HG02678 (cell line): ENCODE data around the gene IGFALS.

ENCODE experiments used
- ATAC-seq: cut with Tn5 transposase; IDR thresholded peaks from one replicate; pipeline ENCODE4 v1.9.1; 2021; ENCODE audit warnings: mild to moderate bottlenecking, moderate library complexity; ENCODE audit not compliant: unreplicated experiment

IGFALS gene

DNA sequence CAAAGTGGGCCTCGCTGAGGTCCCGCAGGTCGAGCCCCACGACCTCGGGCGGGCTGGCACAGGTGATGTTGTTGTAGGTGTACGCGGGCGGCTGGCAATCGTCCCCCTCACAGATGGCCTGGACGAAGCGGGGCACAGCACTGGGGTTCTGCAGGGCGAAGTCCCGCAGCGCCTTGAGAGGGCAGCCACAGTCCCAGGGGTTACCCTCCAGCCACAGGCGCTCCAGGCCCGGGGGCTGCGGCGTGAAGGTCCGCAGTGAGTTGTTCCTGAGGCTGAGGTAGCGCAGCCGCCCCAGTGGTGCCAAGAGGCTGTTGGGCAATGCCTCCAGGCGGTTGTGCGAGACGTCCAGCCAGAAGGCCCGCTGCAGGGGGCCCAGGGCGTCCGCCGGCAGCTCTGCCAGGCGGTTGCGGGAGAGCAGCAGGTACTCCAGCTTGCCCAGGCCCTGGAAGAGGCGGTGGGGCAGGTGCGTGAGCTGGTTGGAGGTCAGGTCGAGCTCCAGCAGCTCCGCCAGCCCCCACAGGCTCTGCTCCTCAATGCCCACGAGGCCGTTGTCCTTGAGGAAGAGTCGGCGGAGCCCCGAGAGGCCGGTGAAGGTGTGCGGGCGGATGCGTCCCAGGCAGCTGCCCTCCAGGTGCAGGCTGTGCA is 2.8 kb downstream of the IGFALS start:
- ATAC-seq = no peak

DNA sequence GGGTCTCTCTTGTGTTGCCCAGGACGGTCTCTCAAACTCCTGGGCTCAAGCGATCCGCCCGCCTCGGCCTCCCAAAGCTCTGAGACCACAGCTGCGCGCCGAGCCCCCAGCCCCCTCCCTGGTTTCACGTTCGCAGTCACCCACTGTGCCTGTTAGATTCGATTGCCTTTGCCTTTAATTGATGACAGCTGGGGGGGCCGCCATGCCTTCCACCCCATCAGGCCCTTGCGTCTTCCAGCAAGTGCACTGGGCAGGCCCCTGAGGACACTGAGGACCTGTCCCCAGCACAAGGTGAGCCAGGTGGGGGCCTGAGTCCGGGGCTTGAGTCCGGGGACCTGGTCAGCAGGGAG is 3.3 kb downstream of the IGFALS start:
- ATAC-seq = no peak

DNA sequence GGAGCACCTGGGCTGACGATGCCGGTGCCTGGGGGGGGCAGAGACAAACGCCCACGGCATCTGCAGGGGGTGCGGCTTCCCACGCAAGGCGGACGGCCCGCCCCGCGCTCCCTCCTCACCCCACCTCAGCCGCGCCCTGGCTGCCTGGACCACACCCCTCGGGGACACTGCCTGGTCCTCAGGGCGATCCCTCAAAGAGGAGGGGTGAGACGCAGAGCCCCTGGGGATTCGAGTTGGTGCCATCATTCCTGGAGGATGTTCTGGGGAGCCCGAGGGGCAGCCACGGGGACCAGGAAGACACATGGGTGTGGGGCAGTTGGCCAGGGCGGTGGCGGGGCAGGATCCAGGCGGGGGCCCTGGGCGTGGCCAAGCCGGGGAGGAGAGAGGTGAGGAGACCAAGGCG is 3.9 kb downstream of the IGFALS start:
- ATAC-seq = no peak

DNA sequence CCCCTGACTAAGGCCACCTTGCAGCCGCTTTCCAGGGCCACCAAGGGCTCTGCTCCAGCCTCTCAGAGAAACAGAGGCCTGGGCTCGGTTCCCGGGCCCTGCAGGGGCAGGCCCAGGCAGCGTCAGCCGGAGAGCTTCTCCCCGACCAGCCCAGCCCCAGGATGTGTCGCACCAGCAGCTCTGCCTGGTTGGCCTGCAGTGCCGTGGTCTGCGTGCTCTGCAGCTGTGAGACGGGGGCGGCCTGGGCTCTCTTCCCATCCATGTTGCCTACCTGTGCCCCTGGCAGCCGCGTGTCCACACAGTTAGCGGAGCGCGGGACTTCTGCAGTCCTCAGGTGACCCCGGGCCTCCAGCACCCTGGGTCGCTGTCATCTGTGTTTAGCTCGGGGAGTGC is 4.8 kb downstream of the IGFALS start:
- no peak for ATAC-seq

DNA sequence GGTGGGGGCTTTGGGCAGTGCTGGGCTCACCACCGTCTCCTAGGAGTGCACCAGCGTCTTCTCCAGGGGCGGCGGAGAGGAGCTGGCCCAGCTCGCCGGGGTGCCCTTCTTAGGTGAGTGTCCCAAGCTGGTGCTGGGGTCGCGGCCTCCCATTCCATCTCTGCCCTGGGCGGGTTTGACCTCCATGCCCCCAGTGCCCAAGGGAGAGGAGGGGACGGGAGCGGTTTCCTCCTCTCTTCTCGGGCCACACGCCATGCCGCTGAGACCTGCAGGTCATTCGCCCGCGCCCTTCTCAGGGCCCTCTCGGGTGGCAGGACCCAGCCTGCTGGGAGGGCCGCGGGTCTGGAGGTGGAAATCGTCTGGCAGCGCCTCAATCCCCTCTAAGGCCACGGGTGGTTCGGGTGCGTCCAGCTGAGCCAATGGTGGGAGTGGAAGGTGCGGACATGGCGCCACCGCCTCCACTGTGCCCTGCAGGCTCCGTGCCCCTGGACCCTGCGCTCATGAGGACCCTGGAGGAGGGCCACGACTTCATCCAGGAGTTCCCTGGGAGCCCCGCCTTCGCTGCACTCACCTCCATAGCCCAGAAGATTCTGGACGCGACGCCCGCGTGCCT is 5.3 kb downstream of the IGFALS start:
- no peak for ATAC-seq

DNA sequence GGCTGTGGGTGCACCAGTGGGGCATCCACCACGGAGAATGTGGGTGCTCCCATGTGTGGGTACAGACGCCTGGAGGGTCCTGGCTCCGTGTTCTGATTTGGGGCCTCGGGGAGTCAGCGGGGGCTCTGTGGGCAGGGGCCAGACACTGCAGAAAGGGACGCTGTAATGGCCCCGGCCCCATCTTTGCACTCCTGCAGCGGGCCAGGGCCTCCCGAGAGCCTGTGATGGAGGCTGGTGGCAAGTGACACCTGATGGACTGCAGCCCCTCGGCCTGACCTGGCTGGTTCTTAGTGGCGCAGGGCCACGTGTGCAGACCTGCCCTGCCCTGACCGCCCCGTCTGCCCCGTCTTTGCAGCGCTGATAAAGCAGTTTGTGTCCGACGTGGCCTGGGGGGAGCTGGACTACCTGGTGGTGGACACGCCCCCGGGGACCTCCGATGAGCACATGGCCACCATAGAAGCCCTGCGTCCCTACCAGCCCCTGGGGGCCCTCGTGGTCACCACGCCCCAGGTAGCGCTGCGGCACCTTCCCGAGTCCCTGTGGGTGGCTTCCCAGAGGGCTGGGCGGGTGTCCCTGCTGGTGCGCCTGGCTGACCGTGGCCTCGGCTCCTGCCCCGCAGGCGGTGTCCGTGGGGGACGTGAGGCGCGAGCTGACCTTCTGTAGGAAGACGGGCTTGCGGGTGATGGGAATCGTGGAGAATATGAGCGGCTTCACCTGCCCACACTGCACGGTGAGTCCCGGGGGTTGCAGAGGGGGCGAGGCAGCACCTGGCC is 6.0 kb downstream of the IGFALS start:
- no peak for ATAC-seq

DNA sequence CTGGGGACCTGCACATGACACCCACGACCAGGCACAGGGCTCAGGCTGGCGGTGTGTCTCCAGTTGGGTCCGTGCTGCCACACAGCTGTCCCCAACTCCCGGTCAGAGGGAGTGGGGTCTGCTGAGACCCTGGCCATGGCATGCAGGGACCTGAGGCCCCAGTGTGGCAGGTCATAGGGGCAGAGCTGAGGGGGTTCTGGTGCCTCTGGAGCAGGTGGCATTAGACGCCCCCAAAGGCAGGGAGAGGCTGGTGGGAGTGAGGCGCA is 6.5 kb downstream of the IGFALS start:
- no peak for ATAC-seq

DNA sequence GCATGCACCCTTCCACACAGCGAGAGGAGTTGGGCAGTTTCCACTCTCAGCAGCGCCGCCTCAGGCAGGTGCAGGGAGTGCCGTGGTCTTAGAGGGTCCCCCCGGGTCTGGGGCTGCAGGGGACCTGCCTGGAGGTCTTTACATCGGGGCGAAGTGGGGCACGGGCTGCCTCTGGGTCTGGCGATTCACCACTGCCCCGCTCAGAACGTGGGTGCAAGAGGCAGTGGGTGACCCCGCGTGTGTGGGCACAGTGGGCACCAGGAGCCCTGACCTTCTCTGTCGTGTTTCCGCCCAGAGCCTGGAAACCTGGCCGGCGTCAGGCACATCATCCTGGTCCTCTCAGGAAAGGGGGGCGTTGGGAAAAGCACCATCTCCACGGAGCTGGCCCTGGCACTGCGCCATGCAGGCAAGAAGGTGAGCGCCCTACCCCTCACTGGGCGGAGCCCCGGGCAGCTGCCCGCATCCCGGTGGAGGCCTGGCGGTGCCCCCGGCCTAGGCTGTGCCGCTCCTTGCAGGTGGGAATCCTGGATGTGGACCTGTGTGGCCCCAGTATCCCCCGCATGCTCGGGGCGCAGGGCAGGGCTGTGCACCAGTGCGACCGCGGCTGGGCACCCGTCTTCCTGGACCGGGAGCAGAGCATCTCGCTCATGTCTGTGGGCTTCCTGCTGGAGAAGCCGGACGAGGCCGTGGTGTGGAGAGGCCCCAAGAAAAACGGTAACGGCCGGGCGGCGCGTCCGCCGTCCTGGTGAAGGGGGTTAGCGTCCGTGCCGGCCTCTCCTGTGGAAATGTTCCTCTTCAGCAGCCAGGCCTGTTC is 7.1 kb downstream of the IGFALS start:
- no peak for ATAC-seq

DNA sequence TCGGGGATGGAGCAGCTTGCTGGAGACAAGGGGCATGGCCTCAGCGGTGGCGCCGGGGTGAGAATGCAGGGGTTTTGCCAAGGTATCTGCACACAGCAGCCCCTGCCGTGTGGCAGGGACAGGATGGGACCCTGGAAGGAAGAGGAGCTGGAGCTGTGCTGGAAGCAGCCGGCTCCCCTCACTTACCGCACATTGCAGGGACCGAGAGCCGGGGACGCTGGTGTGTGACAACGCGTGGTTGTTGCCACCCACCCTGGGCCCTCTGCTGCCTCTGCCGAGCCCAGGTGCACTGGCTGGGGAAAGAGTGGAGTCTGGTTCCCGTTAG is 7.7 kb downstream of the IGFALS start:
- no peak for ATAC-seq

DNA sequence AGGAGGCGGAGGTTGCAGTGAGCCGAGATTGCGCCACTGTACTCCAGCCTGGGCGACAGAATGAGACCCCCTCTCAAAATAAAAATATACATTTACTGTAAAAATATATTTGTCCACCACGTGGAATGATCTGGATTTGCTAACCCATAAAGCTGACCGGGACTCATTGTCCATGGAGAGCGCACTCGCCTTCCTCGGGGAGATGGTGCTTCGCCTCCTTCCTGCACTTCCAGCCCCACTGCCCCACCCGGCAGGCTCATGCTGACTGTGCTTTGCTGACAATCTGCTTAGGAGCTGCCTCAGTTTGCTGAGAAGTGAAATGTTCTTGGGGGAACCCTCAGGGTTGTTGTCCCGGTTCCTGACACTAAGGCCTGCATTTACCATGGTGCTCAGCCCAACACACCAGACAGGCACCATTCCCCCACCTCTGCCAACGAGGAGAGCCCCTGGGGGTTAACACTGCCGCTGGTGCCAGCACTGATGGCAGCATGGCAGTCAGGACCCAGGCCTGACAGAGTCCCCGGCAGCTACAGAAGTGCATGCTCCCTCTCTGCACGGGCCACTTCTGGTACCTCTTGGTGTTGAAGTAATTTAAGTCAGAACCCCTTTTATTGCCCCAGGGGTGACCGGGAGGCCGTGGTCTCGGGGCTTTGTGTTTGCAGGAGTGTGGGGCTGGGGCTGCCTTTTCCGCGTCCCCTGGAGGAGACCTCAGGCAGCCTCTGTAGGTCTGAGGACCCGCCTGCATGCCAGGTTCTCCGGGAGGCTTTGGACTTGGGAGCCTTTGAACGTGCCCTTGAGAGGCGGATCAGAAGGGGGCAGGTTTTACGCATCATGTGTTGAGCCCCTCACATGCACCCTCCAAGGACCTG is 8.3 kb downstream of the IGFALS start:
- ATAC-seq = no peak

DNA sequence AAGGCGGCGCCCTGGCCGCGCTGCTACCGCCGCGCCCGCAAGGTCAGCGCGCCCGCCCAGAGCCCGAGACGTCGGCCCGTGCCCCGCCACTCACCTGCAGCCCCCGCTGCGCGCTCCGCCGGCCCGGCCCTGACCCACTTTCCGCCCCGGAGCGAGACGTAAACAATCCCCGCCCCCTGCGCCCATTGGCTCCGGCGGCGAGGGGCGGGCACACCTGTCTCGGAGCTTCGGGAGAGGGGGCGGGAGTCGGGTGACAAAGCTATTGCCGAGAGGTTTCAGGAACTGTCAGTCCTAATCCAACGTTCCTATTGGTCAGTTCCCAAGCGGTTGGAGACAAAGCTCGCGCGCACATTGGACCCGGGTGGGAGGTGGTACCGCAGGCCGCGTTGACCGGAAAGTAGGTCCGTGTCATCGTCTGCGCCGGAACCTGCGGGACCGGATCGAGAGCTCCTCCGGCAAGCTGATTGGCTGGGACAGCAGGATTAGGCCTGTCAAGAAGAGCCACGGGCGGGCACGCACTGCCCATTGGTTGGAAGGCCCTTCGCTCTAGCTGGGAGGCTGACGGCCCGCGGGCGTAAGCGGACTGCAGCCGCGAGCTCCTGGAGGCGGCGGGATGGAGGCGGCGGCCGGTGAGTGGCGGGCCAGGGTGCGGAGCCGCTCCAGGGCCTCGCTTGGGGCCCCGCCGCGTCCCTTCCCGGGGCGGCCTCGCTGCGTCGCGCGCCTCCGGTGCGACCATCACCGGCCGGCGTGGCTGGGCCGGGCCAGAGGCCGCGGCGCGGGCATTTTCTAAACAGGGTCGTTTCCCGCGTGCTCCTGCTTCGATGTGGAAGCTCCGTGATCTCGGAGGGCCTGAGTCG is 10.9 kb downstream of the IGFALS start, which contains the start of the genes NUBP2 and SPSB3:
Gene NUBP2 (plus strand): TSS at position 553 of the 857 bp plus-strand sequence. CDS start 61 bp downstream, at position 614.
Gene SPSB3 (minus strand): TSS at position 164 of the 857 bp plus-strand sequence. CDS start 1,088 bp downstream, outside the sequence.
- peak; percentile 86 for ATAC-seq

DNA sequence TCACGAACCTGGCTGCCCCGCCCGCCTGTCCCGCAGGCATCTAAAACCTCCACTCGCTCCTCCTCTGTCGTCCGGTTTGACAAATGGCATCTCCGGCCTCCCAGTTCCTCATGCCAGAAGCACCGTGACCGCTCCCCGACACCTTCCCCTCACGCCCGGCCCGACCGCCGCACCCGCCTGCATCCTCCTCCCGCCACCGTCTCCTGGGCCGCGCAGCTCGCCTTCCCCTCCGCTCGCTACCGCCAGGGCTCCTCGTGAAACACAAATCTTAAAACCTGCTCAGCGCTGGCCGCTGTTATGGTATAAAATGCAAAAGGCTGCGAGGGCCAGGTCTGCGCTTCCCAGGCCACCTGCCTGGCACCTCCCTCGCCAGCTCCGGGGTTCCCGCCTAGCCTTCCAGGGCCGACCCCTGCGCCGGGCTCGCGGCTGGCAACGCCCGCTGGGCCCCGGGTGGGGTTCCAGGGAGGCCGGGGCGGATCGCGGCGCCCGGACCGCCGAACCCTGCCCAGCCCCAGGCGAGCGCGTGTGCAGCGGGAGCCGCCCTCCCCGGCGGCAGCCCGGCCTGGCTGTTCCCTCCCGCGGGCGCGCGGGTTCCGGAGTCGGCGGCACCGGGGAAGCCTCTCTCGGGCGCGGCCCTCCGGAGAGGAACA is 11.6 kb downstream of the IGFALS start:
- peak; percentile 2 for ATAC-seq

DNA sequence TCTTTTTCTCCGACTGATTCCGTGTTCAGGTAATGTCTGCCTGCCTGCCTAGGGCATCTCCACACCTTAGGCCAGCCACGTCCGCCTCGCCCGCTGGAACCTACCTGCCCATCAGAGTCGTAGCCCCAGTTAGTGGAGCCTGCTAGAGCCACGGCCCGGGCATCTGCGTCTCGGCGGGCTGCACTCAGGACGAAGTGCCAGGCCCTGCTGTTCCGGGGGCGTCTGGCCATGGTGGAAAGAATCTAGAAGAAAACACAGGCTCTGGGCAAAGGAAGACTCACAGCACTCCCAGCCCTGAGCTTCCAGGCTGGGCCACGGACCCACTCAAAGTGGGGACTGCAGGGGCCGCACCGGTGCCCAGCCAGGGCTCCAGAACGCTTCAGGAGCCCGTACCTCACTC is 12.3 kb downstream of the IGFALS start:
- no peak for ATAC-seq

DNA sequence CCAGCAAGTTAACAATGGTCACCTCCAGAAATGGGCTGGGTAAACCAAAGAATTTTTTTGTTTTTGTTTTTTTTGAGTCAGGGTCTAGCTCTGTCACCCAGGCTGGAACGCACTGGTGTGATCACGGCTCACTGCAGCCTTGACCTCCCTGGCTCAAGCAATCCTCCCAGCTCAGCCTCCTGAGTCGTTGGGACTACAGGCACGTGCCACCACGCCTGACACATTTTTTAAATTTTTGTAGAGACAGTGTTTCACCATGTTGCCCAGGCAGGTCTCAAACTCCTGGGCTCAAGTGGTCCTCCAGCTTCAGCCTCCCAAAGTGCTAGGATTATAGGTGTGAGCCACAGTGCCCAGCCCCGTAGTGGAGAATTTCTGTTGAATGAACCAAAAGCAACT is 12.8 kb downstream of the IGFALS start:
- no peak for ATAC-seq

DNA sequence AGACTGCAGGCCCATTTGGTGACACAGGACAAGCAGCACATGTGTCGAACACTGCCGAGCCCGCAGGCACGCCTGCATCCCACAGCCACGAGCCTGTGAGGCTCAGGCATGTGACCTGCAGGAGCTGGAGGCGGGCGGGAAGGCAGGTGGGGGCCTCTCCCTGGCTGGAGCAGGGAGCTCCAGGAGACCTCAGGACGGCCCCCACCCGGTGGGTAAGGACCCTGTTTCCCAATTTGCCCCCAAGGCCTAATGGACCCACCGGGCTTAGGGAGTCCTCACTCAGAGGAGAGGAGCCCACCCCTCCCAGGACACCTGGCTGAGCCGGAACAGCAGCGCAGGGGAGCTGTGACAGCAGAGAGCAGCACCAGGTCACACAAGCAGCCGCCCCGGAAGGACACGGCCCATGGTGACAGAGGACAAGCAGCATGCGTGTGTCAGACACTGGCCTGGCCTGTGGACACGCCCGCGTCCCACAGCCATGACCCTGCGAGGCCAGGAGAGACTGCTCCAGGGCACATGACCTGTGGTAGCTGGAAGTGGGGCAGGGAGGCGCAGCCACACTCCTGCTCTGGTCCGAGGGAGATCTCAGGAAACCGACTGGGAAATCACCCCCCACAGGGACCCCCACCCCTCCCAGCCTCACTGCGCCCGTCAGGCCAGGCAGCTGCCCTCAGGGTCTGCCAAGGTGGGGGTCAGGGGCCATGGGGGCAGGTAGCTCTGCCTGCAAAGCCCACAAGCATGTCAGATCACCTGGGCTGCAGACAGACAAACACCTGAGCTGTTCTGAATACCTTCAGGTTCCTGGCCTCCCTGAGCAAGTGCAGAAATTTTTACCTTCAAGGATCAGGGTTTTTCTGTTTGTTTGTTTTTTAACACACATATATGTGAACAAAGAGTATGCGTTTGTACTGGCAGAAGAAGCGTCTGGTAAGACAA is 13.5 kb downstream of the IGFALS start:
- no peak for ATAC-seq

DNA sequence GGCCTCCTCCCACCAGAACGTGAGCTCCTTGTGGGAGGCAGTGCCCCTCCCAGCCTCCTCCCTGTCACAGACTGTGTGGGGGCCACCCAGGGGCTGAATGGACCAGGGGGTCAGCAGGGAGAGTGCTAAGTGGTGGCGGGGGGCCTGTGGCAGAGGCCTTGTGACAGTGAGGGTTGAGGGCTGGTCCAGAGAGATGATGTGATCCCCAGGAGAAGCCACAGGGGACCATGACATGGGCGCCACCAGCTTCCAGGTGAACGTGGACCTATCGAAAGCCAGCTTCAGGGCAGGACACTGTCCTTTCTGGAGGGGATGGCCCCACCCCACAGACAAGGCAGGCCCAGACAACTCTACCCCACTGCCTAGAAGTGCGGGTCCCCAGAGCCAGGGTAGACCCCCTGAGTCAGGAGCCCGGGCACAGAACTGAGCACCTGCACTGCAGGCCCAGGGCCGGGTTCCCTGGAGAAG is 14.2 kb downstream of the IGFALS start:
- no peak for ATAC-seq

DNA sequence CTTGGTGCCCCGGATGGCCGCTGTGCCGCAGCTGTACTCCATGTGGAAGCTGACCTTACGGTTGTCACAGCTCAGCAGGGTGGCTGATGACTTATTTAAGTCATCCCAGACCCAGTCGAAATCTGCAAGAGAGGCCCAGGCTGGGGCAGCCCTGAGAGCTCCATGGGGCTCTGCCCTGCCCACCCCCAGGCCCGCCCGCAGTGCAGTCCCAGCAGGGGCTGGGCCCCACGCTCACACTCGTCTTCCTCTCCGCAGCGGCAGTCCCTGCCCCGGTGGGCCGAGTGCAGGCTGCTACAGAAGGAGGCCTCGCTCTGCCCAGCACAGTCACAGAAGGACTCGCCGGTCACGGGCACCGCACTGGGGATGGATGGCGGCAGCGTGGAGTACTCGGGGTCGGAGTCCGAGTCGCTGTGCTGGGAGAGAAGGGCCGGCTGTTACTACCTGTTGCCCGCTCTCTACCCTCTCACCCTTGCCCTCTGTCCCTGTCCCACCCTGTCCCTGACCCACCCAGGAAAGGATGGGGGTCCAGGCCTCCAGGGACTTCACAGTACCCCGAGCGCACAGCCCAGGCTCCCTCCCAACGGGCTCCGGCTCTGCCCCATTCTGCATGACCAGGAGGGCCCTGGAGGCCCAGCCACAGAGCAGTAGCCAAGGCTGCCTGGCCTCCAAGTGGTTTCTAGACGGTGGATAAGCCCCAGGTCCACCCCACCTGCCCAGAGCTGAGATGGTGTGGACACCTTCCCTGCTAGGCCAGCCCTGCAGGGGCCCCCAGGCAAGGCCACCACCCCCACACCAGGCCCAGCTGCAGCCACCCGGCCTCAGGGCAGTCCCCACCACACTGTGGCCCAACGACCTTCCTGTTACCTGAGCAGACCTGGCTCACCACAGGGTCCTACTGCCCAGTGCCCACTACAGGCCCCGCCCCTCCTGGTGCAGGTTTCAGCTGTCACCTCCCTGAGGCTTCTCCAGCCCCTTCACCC is 15.0 kb downstream of the IGFALS start:
- no peak for ATAC-seq
